GM19468 (cell line): ENCODE measurements around the gene PCSK2.

Experiments
- ATAC-seq: cut with Tn5 transposase; IDR thresholded peaks from one replicate; pipeline ENCODE4 v1.9.1; 2021; ENCODE audit warnings: mild to moderate bottlenecking, moderate library complexity, moderate number of reproducible peaks; ENCODE audit not compliant: unreplicated experiment; ENCODE audit errors: extremely low read depth

The PCSK2 gene

GRCh38 chr20:17468073-17468840, 241.4 kb downstream of the PCSK2 start:
- no peak for ATAC-seq

GRCh38 chr20:17469246-17470030, 242.6 kb downstream of the PCSK2 start:
- ATAC-seq, result no peak

GRCh38 chr20:17470521-17470920, 243.7 kb downstream of the PCSK2 start:
- no peak for ATAC-seq

GRCh38 chr20:17470973-17471372, 244.1 kb downstream of the PCSK2 start:
- ATAC-seq, result no peak

GRCh38 chr20:17471606-17472187, 244.9 kb downstream of the PCSK2 start:
- ATAC-seq, result no peak

- ATAC-seq, result no peak
Measured at GRCh38 chr20:17473659-17474058, 246.8 kb downstream of the PCSK2 start.

GRCh38 chr20:17479063-17479657, 252.3 kb downstream of the PCSK2 start:
- ATAC-seq, result no peak

GRCh38 chr20:17480696-17481095, 253.9 kb downstream of the PCSK2 start:
- ATAC-seq, result no peak

GRCh38 chr20:17481661-17482060, 254.8 kb downstream of the PCSK2 start:
- no peak for ATAC-seq

GRCh38 chr20:17482536-17482935, 255.7 kb downstream of the PCSK2 start:
- no peak for ATAC-seq

GRCh38 chr20:17485017-17485416, 258.2 kb downstream of the PCSK2 start:
- no peak for ATAC-seq

GRCh38 chr20:17488916-17489600, 262.2 kb downstream of the PCSK2 start:
- ATAC-seq, result no peak

GRCh38 chr20:17490501-17490900, 263.7 kb downstream of the PCSK2 start:
- no peak for ATAC-seq

- ATAC-seq, result no peak
Measured at GRCh38 chr20:17491041-17491440, 264.2 kb downstream of the PCSK2 start.

GRCh38 chr20:17491488-17491887, 264.6 kb downstream of the PCSK2 start:
- ATAC-seq, result no peak

- ATAC-seq, result no peak
Measured at GRCh38 chr20:17493173-17493572, 266.3 kb downstream of the PCSK2 start.

GRCh38 chr20:17494201-17494600, 267.4 kb downstream of the PCSK2 start:
- ATAC-seq, result no peak

- ATAC-seq, result no peak
Measured at GRCh38 chr20:17495826-17496225, 269.0 kb downstream of the PCSK2 start.

GRCh38 chr20:17497821-17498580, 271.2 kb downstream of the PCSK2 start:
- ATAC-seq, result no peak

- ATAC-seq, result no peak
Measured at GRCh38 chr20:17498641-17499040, 271.8 kb downstream of the PCSK2 start.
